ENCODE measurements around the gene MAP3K10.

DNA sequence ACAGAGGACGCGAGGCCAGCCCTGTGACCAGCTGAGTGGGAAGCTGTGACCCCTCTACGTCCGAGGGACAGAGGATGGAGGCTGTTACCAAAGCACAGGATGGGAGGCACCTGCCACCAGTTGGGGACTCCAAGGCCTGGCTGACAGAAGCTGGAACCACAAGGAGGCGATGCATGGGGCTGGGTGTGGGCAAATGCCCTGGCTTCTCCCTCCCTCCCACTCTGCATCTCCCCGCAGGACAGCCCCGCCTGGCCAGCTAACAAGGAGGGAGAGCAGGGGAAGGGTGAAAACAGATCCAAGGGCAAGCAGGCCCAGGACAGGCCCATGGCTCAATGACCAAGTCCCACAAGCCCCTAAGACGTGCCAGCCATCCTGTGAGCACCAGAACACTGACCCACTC lies 65.3 kb downstream of the MAP3K10 start:
- no peak for TF ChIP-seq POLR2AphosphoS5 (IDR thresholded peaks at IDR 0.05; ENCODE audit: borderline replicate concordance, low read depth, low read length)
- no peak for TF ChIP-seq EZH2 (IDR thresholded peaks at IDR 0.05)

Measured in SK-N-MC (cell line).